GM18511 (cell line): ENCODE data around the gene TNS3.
"Not testable (repeated sequence)": the region's sequence is repeated elsewhere in the genome, so short reads cannot be mapped to it uniquely, and the experiment has no call there.

ENCODE experiments used
- ATAC-seq: cut with Tn5 transposase; IDR thresholded peaks from one replicate; pipeline ENCODE4 v1.9.1; 2021; ENCODE audit warnings: mild to moderate bottlenecking, moderate library complexity; ENCODE audit not compliant: unreplicated experiment

Gene TNS3

GRCh38 chr7:47273974-47274766 lies 307.7 kb downstream of the TNS3 start:
- ATAC-seq: no peak

GRCh38 chr7:47273088-47273487 lies 308.8 kb downstream of the TNS3 start:
- no peak for ATAC-seq

- no peak for ATAC-seq
Measured at GRCh38 chr7:47271749-47272148, 310.2 kb downstream of the TNS3 start.

GRCh38 chr7:47268851-47269836 lies 312.8 kb downstream of the TNS3 start:
- ATAC-seq: no peak

GRCh38 chr7:47267346-47267745 lies 314.6 kb downstream of the TNS3 start:
- no peak for ATAC-seq

- no peak for ATAC-seq
Measured at GRCh38 chr7:47266799-47267198, 315.1 kb downstream of the TNS3 start.

GRCh38 chr7:47266131-47266706 lies 315.7 kb downstream of the TNS3 start:
- ATAC-seq: peak; percentile 86

- no peak for ATAC-seq
Measured at GRCh38 chr7:47265621-47266020, 316.3 kb downstream of the TNS3 start.

GRCh38 chr7:47264021-47264651 lies 317.8 kb downstream of the TNS3 start:
- ATAC-seq: no peak

- no peak for ATAC-seq
Measured at GRCh38 chr7:47262881-47263280, 319.0 kb downstream of the TNS3 start.

- ATAC-seq: not testable (repeated sequence)
Measured at GRCh38 chr7:47262160-47262559, 319.8 kb downstream of the TNS3 start.

- ATAC-seq: no peak
Measured at GRCh38 chr7:47260270-47260669, 321.6 kb downstream of the TNS3 start.

GRCh38 chr7:47259682-47260081 lies 322.2 kb downstream of the TNS3 start:
- no peak for ATAC-seq

GRCh38 chr7:47258798-47259197 lies 323.1 kb downstream of the TNS3 start:
- no peak for ATAC-seq

GRCh38 chr7:47256016-47256415 lies 325.9 kb downstream of the TNS3 start:
- no peak for ATAC-seq

GRCh38 chr7:47255441-47255840 lies 326.5 kb downstream of the TNS3 start:
- ATAC-seq: no peak

- no peak for ATAC-seq
Measured at GRCh38 chr7:47255007-47255406, 326.9 kb downstream of the TNS3 start.

- peak; percentile 87 for ATAC-seq
Measured at GRCh38 chr7:47254081-47254977, 327.6 kb downstream of the TNS3 start.

- ATAC-seq: peak; percentile 50
Measured at GRCh38 chr7:47253650-47254080, 328.2 kb downstream of the TNS3 start.

- no peak for ATAC-seq
Measured at GRCh38 chr7:47252675-47253074, 329.2 kb downstream of the TNS3 start.
